Neuron (in vitro differentiated cells): Measurements from ENCODE around the gene ADAMTSL4.
"Not testable (repeated sequence)": the region's sequence is repeated elsewhere in the genome, so short reads cannot be mapped to it uniquely, and the experiment has no call there.

Experiments used
- H2AFZ ChIP-seq: one replicate; pipeline ENCODE4 v1.6.1; 2013; ENCODE audit warnings: low read depth, mild to moderate bottlenecking, inconsistent platforms, low read length, moderate library complexity
- H3K27me3 ChIP-seq: one replicate; pipeline ENCODE4 v1.6.1; 2013; ENCODE audit warnings: low read length; ENCODE audit not compliant: insufficient read depth
- H3K36me3 ChIP-seq: one replicate; pipeline ENCODE4 v1.6.1; 2013; ENCODE audit warnings: low read length; ENCODE audit not compliant: insufficient read depth
- H3K4me1 ChIP-seq: one replicate; pipeline ENCODE4 v1.6.1; 2013; ENCODE audit warnings: low read length; ENCODE audit not compliant: insufficient read depth
- H3K4me3 ChIP-seq: 2 replicates; pipeline ENCODE4 v1.5.1; 2013; ENCODE audit warnings: mild to moderate bottlenecking, low read length, moderate library complexity
- H3K9me3 ChIP-seq: one replicate; pipeline ENCODE4 v1.6.1; 2013; ENCODE audit warnings: low read length

Gene ADAMTSL4

DNA sequence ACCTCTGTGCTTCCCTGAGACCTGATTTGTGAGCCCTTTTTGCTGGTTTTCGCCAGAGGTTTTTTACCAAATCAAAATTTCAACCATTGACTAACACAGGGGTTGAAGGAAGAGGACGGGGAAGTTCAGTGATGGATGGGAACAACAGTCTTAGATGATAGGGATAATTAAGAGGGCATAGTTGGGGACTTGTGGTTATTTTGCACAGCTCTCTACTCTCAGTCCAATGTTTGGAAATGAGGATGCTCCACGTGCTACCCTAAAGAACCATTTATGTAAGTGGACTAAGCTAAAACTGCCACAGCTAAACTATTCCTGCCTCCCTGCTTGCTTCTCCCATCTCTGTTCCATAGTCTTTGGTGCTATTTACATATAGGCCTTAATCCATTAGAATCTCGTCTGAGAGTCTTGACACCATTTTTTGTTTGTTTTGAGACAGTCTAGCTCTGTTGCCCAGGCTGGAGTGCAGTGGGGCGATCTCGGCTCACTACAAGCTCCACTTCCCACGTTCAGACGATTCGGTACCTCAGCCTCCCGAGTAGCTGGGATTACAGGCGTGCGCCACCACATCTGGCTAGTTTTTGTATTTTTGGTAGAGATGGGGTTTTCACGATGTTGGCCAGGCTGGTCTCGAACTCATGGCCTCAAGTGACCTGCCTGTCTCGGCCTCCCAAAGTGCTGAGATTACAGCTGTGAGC is 30.9 kb downstream of the ADAMTSL4 start:
- peaks cover 11% of the 10 kb centered on the region for H3K4me1 ChIP-seq
- peak overlapping the region; percentile 49 for H2AFZ ChIP-seq
- no peaks in the 10 kb centered on the region for H3K9me3 ChIP-seq
- no peaks in the 10 kb centered on the region for H3K27me3 ChIP-seq
- H3K4me3 ChIP-seq: peak overlapping the region; percentile 96
- peaks cover 38% of the 10 kb centered on the region for H3K36me3 ChIP-seq

DNA sequence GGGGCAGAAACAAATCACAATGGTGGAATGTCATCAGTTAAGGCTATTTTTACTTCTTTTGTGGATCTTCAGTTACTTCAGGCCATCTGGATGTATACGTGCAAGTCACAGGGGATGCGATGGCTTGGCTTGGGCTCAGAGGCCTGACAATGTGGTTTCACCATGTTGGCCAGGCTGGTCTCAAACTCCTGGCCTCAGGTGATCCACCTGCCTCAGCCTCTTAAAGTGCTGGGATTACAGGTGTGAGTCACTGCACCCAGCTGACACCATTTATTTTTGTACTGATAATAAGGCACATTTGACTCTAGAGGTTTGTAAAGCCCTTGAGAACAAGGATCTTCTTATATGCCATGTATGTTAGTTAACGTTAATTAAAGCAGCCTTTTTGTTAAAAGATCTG is 31.8 kb downstream of the ADAMTSL4 start:
- not testable (repeated sequence) for H2AFZ ChIP-seq, H3K9me3 ChIP-seq, H3K4me1 ChIP-seq, H3K27me3 ChIP-seq, H3K4me3 ChIP-seq
- H3K36me3 ChIP-seq: peaks cover 30% of the 10 kb centered on the region

DNA sequence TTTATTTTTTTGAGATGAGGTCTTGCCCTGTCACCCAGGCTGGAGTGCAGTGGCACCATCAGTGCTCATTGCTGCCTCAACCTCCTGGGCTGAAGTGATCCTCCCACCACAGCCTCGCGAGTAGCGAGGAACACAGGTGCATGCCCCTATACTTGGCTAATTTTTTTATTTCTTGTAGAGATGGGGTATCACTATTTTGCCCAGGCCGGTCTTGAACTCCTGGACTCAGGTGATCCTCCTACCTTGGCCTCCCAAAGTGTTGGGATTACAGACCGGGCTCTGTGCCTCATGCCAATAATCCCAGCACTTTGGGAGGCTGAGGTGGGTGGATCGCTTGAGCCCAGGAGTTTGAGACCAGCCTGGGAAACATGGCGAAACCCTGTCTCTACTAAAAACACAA is 32.2 kb downstream of the ADAMTSL4 start:
- H3K4me3 ChIP-seq, H2AFZ ChIP-seq, H3K27me3 ChIP-seq, H3K9me3 ChIP-seq, H3K4me1 ChIP-seq: not testable (repeated sequence)
- H3K36me3 ChIP-seq: peaks cover 25% of the 10 kb centered on the region

DNA sequence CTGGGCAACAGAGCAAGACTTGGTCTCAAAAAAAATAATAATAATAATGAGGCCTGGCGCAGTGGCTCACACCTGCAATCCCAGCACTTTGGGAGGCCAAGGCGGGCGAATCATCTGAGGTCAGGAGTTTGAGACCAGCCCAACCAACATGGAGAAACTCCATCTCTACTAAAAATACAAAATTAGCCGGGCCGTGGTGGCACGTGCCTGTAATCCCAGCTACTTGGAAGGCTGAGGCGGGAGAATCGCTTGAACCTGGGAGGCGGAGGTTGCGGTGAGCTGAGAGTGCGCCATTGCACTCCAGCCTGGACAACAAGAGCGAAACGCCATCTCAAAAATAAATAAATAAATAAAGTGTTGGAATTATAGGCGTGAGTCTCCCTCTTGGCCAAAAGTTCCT is 32.8 kb downstream of the ADAMTSL4 start:
- peaks cover 20% of the 10 kb centered on the region for H3K36me3 ChIP-seq
- not testable (repeated sequence) for H3K4me1 ChIP-seq, H3K9me3 ChIP-seq, H3K4me3 ChIP-seq, H3K27me3 ChIP-seq, H2AFZ ChIP-seq

DNA sequence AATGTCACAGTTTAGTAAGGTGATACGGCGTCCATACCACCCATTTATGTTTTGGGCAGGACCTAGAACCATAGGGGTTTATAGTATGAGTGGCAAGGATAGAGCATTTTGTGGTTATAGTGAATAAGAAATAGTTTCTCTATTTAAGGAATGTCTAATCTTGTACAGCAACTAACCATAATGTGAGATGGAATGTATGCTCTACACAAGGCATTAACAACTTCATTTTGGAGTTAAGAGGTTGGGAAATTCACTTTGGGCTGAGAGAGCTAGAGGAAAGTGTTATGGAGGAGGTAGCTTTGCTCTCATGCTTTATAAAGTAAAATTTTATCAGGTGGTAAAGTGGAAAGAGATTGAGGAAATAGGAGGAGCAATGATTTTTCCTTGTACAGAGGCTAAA is 33.2 kb downstream of the ADAMTSL4 start:
- Histone ChIP-seq H2AFZ (no peak overlapping the region), H3K36me3 (peaks cover 16% of the 10 kb centered on the region), H3K27me3 (no peaks in the 10 kb centered on the region), H3K4me3 (no peak overlapping the region), H3K9me3 (no peaks in the 10 kb centered on the region), H3K4me1 (no peaks in the 10 kb centered on the region)

DNA sequence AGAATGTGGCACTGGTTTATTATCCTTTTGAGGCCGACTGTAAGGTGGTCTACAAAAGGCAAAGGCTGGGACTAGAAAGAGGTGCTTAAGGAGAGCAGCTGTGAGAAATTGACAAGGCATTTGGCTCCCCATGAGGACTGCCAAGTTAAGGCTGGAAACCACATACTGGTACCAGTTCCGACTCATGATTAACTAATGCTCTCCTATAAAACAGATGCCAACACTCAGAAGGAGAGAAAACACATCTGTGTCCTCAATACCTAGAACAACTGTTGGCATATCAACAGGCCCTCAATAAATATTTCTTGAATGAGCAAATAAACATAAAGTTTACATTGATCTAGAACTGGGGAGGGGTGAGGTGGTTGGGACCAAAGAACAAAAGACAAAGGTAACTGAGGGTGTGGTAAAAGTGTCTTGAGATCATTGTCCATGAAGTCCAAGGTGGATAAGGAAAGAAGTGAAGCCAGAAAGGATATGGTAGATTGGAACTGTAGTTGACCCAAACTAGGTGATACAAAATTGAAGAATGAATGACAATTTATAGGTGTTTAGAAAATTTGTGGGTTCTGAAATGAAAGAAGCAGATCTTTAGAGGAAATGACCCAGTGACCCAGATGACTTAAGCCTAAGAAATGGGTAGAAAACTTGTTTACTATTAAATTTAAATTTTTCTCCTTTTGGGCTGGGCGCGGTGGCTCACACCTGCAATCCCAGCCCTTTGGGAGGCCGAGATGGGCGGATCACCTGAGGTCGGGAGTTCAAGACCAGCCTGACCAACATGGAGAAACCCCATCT is 47.1 kb downstream of the ADAMTSL4 start:
- Histone ChIP-seq H3K4me3 (no peak overlapping the region), H3K9me3 (no peaks in the 10 kb centered on the region), H2AFZ (no peak overlapping the region), H3K27me3 (no peaks in the 10 kb centered on the region), H3K4me1 (no peaks in the 10 kb centered on the region), H3K36me3 (no peaks in the 10 kb centered on the region)

DNA sequence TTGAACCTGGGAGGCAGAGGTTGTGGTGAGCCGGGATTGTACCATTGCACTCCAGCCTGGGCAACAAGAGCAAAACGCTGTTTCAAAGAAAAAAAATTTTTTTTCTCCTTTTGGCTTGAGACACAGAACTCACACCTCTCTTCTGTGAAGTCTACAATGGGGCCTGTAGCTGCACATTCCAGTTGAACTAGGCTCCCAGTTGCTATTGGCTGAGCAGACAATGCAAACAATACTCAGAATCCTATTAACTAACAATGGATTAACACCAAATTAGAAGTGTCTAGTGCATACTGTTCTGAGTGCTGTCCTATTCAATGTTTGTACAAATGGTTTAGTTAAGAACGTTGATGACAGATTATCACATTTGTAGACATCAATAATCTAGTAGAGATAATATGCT is 47.8 kb downstream of the ADAMTSL4 start:
- H3K36me3 ChIP-seq: no peaks in the 10 kb centered on the region
- H3K4me3 ChIP-seq: no peak overlapping the region
- no peaks in the 10 kb centered on the region for H3K9me3 ChIP-seq
- no peaks in the 10 kb centered on the region for H3K27me3 ChIP-seq
- no peaks in the 10 kb centered on the region for H3K4me1 ChIP-seq
- H2AFZ ChIP-seq: no peak overlapping the region

DNA sequence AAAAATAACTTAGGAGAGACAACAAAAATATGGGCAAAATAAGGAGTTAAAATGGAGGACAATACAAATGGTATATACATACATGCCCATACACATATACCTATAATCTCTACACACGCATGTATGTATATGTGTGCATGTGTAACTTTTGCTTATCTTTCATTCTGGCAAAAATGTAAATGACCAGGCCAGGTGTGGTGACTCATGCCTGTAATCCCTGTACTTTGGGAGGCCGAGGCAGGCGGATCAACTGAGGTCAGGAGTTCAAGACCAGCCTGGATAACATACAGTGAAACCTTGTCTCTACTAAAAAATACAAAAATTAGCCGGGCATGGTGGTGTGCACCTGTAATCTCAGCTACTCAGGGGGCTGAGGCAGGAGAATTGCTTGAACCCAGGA is 49.1 kb downstream of the ADAMTSL4 start:
- H3K36me3 ChIP-seq, H3K27me3 ChIP-seq, H3K4me3 ChIP-seq, H3K9me3 ChIP-seq, H2AFZ ChIP-seq, H3K4me1 ChIP-seq: not testable (repeated sequence)

DNA sequence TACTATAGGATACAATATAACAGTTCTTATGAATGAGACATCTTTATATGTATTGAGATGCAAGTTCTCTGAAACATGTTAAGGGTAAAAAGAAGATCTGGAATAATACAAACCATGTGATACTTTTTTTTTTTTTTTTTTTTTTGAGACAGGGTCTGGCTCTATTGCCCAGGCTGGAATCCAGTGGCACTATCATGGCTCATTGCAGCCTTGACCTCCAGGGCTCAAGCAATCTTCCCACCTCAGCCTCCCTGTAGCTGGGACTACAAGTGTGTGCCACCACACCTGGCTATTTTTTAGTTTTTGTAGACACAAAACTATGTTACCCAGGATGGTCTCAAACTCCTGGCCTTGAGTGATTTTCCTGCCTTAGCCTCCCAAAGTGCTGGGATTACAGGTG is 52.3 kb downstream of the ADAMTSL4 start:
- Histone ChIP-seq H3K27me3 (no peaks in the 10 kb centered on the region), H3K4me3 (no peak overlapping the region), H3K36me3 (no peaks in the 10 kb centered on the region), H3K9me3 (no peaks in the 10 kb centered on the region), H3K4me1 (peaks cover 10% of the 10 kb centered on the region), H2AFZ (no peak overlapping the region)

DNA sequence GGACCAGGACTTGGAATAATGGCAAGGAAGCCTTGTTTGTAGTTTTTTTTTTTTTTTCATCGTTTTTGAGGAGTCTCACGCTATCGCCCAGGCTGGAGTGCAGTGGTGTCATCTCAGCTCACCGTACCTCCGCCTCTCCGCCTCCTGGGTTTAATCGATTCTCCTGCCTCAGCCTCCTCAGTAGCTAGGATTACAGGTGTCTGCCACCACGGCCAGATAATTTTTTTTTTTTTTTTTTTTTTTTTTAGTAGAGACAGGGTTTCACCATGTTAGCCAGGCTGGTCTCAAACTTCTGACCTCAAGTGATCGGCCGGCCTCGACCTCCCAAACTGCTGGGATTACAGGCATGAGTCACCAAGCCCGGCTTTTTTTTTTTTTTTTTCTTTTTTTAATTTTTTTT is 53.2 kb downstream of the ADAMTSL4 start:
- H2AFZ ChIP-seq, H3K4me3 ChIP-seq, H3K9me3 ChIP-seq, H3K27me3 ChIP-seq, H3K36me3 ChIP-seq: not testable (repeated sequence)
- peaks cover 10% of the 10 kb centered on the region for H3K4me1 ChIP-seq

DNA sequence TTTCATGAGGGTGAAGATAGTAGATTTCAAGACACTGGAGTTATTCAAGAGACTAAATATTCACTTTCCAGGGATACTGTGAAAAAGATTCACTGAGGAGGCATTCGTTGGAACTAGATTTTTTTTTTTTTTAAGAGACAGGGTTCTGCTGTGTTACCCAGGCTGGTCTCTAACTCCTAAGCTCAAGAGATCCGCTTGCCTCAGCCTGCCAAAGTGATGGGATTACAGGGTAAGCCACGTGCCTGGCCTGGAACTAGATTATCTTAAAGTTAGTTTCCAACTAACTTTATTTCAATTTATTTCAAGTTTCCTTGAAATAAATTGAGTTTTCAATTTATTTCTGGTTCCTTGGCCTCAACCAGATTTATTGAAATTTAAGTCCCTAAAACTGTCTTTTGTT is 54.5 kb downstream of the ADAMTSL4 start:
- peaks cover 10% of the 10 kb centered on the region for H3K4me1 ChIP-seq
- H3K27me3 ChIP-seq: no peaks in the 10 kb centered on the region
- no peak overlapping the region for H3K4me3 ChIP-seq
- no peaks in the 10 kb centered on the region for H3K36me3 ChIP-seq
- no peak overlapping the region for H2AFZ ChIP-seq
- H3K9me3 ChIP-seq: no peaks in the 10 kb centered on the region

DNA sequence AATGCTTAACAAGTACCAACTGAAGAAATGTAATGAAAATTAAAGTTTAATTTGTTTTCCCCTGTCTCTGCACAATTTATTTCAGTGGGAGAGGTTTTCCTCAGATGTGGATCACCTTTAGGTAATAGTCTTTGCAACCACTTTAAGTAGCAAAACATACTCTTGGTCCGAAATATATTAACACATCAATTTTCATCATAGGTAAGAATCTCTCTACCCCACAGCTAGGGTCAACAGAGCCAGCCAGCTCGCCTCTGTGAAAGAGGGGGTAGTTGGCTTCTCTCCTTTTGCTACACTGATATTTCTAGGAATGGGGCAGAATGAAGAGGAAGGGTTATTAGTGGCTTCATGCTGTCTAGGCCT is 55.0 kb downstream of the ADAMTSL4 start:
- H3K36me3 ChIP-seq: no peaks in the 10 kb centered on the region
- H3K9me3 ChIP-seq: no peaks in the 10 kb centered on the region
- H3K4me3 ChIP-seq: no peak overlapping the region
- no peaks in the 10 kb centered on the region for H3K27me3 ChIP-seq
- no peak overlapping the region for H2AFZ ChIP-seq
- peaks cover 14% of the 10 kb centered on the region for H3K4me1 ChIP-seq

DNA sequence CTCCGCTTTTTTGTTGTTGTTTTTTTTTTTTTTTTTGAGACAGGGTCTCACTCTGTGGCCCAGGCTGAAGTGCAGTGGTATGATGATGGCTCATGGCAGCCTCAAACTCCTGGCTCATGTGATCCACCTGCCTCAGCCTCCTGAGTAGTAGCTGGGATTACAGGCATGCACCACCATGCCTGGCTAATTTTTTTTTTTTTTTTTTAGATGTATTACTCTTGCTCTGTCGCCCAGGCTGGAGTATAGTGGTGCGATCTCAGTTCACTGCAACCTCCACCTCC is 56.2 kb downstream of the ADAMTSL4 start:
- not testable (repeated sequence) for H3K4me3 ChIP-seq, H2AFZ ChIP-seq, H3K9me3 ChIP-seq, H3K27me3 ChIP-seq, H3K36me3 ChIP-seq
- H3K4me1 ChIP-seq: peaks cover 23% of the 10 kb centered on the region
